GM12875 (cell line): ENCODE measurements around the gene XDH.

Experiments used
- H3K4me3 ChIP-seq: one replicate; pipeline ENCODE4 v1.5.1; 2011; ENCODE audit warnings: low read depth, low read length, control low read depth
- CTCF ChIP-seq: IDR thresholded peaks from 2 replicates; pipeline ENCODE4 v1.5.1; 2011; ENCODE audit warnings: low read depth, mild to moderate bottlenecking, control low read depth, inconsistent platforms, low read length, moderate library complexity, borderline replicate concordance; ENCODE audit not compliant: insufficient read depth

Gene XDH

GRCh38 chr2:31312898-31313297, 101.6 kb downstream of the XDH start:
- TF ChIP-seq CTCF: no peak

GRCh38 chr2:31304816-31305215, 109.7 kb downstream of the XDH start:
- H3K4me3 ChIP-seq: no peak overlapping the region
- TF ChIP-seq CTCF: no peak

More at GRCh38 chr2:31312898-31313297, 101.6 kb downstream of the XDH start:
- H3K4me3 ChIP-seq: no peak overlapping the region

GRCh38 chr2:31302940-31303563, 111.5 kb downstream of the XDH start:
- no peak for TF ChIP-seq CTCF

GRCh38 chr2:31300309-31300708, 114.2 kb downstream of the XDH start:
- no peak for TF ChIP-seq CTCF
- H3K4me3 ChIP-seq: no peak overlapping the region

More at GRCh38 chr2:31302940-31303563, 111.5 kb downstream of the XDH start:
- no peak overlapping the region for H3K4me3 ChIP-seq

GRCh38 chr2:31299547-31299946, 115.0 kb downstream of the XDH start:
- no peak overlapping the region for H3K4me3 ChIP-seq
- no peak for TF ChIP-seq CTCF

GRCh38 chr2:31297751-31298150, 116.8 kb downstream of the XDH start:
- H3K4me3 ChIP-seq: no peak overlapping the region
- TF ChIP-seq CTCF: no peak

- no peak overlapping the region for H3K4me3 ChIP-seq
- TF ChIP-seq CTCF: no peak
Measured at GRCh38 chr2:31296641-31297287, 117.8 kb downstream of the XDH start.
